ENCODE results near the gene WNT11. TPM values are rescaled to one million over a fixed set of nuclear protein-coding genes. Genes with fewer than 3 reads are reported as not detected.
A peak's percentile ranks its signal among the peaks of the same experiment; 100 is the strongest.

Gene WNT11
- total and polyA plus RNA-seq, 2 of the 13 experiments (the other 11 are each of a cell fraction or from before 2014, with no cell fraction given), result 0.34 to 0.66 TPM

DNA sequence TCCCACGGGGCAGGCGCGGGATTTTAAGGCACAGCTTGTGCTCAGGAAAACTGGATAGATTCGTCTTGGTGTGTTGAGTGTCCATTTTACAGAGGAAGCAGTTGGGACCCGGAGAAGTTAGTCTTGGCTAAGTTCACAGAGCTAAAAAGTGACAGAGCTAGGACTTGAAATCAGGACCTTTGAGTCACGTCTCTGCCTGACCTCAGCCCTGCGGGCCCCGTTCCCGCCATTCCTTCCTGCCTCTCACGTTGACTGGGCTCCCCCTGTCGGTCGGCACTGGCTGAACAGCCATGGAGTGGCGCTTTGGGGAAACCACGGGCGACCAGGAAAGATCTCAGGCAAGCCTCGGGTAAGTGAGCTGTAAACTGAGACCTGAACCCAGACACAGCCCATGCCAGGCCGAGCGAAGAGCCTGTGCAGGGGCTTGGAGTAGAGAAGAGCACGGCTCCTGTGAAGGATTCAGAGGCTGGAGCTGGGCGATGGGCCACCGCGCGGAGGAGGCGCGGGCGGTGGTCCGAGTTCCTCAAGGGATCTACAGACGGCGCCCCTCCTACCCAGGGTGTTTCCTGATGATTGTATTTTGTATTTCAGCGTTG lies 54.1 kb downstream of the WNT11 start (continued):
- TF ChIP-seq, protein P1, sequence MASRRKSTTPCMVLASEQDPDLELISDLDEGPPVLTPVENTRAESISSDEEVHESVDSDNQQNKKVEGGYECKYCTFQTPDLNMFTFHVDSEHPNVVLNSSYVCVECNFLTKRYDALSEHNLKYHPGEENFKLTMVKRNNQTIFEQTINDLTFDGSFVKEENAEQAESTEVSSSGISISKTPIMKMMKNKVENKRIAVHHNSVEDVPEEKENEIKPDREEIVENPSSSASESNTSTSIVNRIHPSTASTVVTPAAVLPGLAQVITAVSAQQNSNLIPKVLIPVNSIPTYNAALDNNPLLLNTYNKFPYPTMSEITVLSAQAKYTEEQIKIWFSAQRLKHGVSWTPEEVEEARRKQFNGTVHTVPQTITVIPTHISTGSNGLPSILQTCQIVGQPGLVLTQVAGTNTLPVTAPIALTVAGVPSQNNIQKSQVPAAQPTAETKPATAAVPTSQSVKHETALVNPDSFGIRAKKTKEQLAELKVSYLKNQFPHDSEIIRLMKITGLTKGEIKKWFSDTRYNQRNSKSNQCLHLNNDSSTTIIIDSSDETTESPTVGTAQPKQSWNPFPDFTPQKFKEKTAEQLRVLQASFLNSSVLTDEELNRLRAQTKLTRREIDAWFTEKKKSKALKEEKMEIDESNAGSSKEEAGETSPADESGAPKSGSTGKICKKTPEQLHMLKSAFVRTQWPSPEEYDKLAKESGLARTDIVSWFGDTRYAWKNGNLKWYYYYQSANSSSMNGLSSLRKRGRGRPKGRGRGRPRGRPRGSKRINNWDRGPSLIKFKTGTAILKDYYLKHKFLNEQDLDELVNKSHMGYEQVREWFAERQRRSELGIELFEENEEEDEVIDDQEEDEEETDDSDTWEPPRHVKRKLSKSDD (CRISPR knock-in tag; IDR thresholded peaks at IDR 0.05; ENCODE audit: low read depth), result peak; percentile 79; the same call in 1 of the 2 replicates
- TF ChIP-seq NONO (IDR thresholded peaks at IDR 0.05) (no peak), NONO (CRISPR knock-in tag; conservative IDR thresholded peaks at IDR 0.05) (0 out of 2 replicates have a peak, but pooled peaks have one; percentile 15), MBD4 (IDR thresholded peaks at IDR 0.05; ENCODE audit: borderline replicate concordance, low read length) (no peak), RXRB (CRISPR knock-in tag; IDR thresholded peaks at IDR 0.05; ENCODE audit: borderline replicate concordance) (peak; percentile 59; the same call in 1 of the 2 replicates), ZNF724P (CRISPR knock-in tag; IDR thresholded peaks at IDR 0.05; ENCODE audit: borderline replicate concordance) (no peak), SIN3B (IDR thresholded peaks at IDR 0.05; ENCODE audit: low read length) (no peak), IRX3 (CRISPR knock-in tag; IDR thresholded peaks at IDR 0.05; ENCODE audit: borderline replicate concordance, low read depth) (no peak), PAWR (CRISPR knock-in tag; IDR thresholded peaks at IDR 0.05; ENCODE audit: borderline replicate concordance) (no peak), ZNF672 (CRISPR knock-in tag; IDR thresholded peaks at IDR 0.05) (no peak), ZNF205 (CRISPR knock-in tag; IDR thresholded peaks at IDR 0.05) (0 out of 2 replicates have a peak, but pooled peaks have one; percentile 28), MED1 (CRISPR knock-in tag; IDR thresholded peaks at IDR 0.05) (0 out of 2 replicates have a peak, but pooled peaks have one; percentile 16), HIVEP1 (CRISPR knock-in tag; IDR thresholded peaks at IDR 0.05) (no peak), HOXA5 (CRISPR knock-in tag; IDR thresholded peaks at IDR 0.05) (no peak), ZNF552 (CRISPR knock-in tag; IDR thresholded peaks at IDR 0.05; ENCODE audit: borderline replicate concordance) (no peak), FOSL1 (CRISPR knock-in tag; IDR thresholded peaks at IDR 0.05; ENCODE audit: borderline replicate concordance) (no peak), KDM1A (CRISPR knock-in tag; IDR thresholded peaks at IDR 0.05) (no peak), TOPORS (CRISPR knock-in tag; IDR thresholded peaks at IDR 0.05) (no peak), TSC22D2 (CRISPR knock-in tag; IDR thresholded peaks at IDR 0.05; ENCODE audit: borderline replicate concordance) (no peak), ZBTB21 (CRISPR knock-in tag; IDR thresholded peaks at IDR 0.05) (no peak), EHMT2 (IDR thresholded peaks at IDR 0.05; ENCODE audit: borderline replicate concordance, low read depth, low read length) (no peak)
- TF ChIP-seq, protein P2, sequence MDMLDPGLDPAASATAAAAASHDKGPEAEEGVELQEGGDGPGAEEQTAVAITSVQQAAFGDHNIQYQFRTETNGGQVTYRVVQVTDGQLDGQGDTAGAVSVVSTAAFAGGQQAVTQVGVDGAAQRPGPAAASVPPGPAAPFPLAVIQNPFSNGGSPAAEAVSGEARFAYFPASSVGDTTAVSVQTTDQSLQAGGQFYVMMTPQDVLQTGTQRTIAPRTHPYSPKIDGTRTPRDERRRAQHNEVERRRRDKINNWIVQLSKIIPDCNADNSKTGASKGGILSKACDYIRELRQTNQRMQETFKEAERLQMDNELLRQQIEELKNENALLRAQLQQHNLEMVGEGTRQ (IDR thresholded peaks at IDR 0.05; ENCODE audit: low read depth, low read length), result no peak
- TF ChIP-seq, protein P2 (CRISPR knock-in tag; IDR thresholded peaks at IDR 0.05; ENCODE audit: borderline replicate concordance), result no peak
- TF ChIP-seq, protein P3, sequence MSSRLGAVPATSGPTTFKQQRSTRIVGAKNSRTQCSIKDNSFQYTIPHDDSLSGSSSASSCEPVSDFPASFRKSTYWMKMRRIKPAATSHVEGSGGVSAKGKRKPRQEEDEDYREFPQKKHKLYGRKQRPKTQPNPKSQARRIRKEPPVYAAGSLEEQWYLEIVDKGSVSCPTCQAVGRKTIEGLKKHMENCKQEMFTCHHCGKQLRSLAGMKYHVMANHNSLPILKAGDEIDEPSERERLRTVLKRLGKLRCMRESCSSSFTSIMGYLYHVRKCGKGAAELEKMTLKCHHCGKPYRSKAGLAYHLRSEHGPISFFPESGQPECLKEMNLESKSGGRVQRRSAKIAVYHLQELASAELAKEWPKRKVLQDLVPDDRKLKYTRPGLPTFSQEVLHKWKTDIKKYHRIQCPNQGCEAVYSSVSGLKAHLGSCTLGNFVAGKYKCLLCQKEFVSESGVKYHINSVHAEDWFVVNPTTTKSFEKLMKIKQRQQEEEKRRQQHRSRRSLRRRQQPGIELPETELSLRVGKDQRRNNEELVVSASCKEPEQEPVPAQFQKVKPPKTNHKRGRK (CRISPR knock-in tag; IDR thresholded peaks at IDR 0.05), result no peak; the same call in 1 of the 2 replicates
- TF ChIP-seq, protein P4, sequence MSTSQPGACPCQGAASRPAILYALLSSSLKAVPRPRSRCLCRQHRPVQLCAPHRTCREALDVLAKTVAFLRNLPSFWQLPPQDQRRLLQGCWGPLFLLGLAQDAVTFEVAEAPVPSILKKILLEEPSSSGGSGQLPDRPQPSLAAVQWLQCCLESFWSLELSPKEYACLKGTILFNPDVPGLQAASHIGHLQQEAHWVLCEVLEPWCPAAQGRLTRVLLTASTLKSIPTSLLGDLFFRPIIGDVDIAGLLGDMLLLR (CRISPR knock-in tag; IDR thresholded peaks at IDR 0.05), result 0 out of 2 replicates have a peak, but pooled peaks have one; percentile 36
